ENCODE results near the gene MTFR1L.

DNA sequence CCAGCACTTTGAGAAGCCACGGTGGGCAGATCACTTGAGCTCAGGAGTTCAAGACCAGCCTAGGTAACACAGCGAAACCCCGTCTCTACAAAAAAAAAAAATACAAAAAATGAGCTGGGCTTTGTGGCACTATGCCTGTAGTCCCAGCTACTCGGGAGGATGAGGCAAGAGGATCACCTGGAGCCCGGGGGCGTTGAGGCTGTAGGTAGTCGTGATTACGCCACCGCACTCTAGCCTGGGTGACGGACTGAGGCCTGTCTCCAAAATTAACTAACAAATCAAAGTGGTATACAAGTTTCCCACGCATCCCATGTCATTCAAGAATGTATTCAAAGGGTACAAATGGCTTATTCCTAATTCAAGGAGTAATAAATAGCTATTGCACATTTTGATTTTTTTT, 37.1 kb downstream of the MTFR1L start:
- TF ChIP-seq, protein P1, sequence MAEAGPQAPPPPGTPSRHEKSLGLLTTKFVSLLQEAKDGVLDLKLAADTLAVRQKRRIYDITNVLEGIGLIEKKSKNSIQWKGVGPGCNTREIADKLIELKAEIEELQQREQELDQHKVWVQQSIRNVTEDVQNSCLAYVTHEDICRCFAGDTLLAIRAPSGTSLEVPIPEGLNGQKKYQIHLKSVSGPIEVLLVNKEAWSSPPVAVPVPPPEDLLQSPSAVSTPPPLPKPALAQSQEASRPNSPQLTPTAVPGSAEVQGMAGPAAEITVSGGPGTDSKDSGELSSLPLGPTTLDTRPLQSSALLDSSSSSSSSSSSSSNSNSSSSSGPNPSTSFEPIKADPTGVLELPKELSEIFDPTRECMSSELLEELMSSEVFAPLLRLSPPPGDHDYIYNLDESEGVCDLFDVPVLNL (CRISPR knock-in tag; IDR thresholded peaks at IDR 0.05; ENCODE audit: low read depth), result no peak
- TF ChIP-seq BRCA1 (IDR thresholded peaks at IDR 0.05), result no peak
- TF ChIP-seq BRCA1 (CRISPR knock-in tag; IDR thresholded peaks at IDR 0.05), result no peak
- TF ChIP-seq RCOR1 (IDR thresholded peaks at IDR 0.05; ENCODE audit: borderline replicate concordance in 1 of 2, low read depth in 2 of 2, low read length in 2 of 2), result no peak
- TF ChIP-seq SMARCB1 (IDR thresholded peaks at IDR 0.05; ENCODE audit: insufficient read length, low read depth), result no peak
- TF ChIP-seq CTCF (IDR thresholded peaks at IDR 0.05 in 2 of 3, conservative IDR thresholded peaks at IDR 0.05 in 1 of 3; ENCODE audit: insufficient read depth in 2 of 3, low read depth in 1 of 3, low read length in 3 of 3), result no peak
- no peak for TF ChIP-seq MEF2A (IDR thresholded peaks at IDR 0.05; ENCODE audit: control insufficient read depth, low read depth, low read length)
- TF ChIP-seq, protein P2, sequence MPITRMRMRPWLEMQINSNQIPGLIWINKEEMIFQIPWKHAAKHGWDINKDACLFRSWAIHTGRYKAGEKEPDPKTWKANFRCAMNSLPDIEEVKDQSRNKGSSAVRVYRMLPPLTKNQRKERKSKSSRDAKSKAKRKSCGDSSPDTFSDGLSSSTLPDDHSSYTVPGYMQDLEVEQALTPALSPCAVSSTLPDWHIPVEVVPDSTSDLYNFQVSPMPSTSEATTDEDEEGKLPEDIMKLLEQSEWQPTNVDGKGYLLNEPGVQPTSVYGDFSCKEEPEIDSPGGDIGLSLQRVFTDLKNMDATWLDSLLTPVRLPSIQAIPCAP (CRISPR knock-in tag; IDR thresholded peaks at IDR 0.05; ENCODE audit: borderline replicate concordance), result no peak
- no peak for TF ChIP-seq ZNF780A (CRISPR knock-in tag; IDR thresholded peaks at IDR 0.05)
- no peak for TF ChIP-seq BRD4 (IDR thresholded peaks at IDR 0.05)
- TF ChIP-seq CHD1 (IDR thresholded peaks at IDR 0.05; ENCODE audit: low read length), result no peak
